ENCODE measurements around the gene CHST12.
A peak's percentile ranks its signal among the peaks of the same experiment; 100 is the strongest.
"Not testable (repeated sequence)": the region's sequence is repeated elsewhere in the genome, so short reads cannot be mapped to it uniquely, and the experiment has no call there.

CHST12 gene

DNA sequence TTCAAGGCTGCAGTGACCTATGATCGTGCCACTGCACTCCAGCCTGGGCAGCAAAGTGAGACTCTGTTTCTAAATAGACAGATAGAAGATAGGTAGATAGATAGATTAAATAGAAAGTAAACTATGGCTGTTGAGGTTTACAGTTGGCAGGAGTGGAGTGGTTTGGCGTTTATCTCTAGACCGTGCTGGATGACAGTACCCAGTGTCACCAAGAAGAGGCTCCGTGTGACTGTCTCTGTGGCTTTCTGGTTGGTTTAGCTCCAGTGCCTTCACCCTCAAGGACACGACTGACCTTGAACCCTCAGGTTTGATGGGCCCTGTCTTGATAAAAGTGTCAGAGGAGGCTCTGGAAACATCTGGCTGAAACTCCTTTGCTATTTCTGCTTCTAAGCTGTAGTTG is 31.7 kb downstream of the CHST12 start:
- DNase-seq (ENCODE audit: low read depth in 2 of 2, low spot score in 1 of 2), result no peak

DNA sequence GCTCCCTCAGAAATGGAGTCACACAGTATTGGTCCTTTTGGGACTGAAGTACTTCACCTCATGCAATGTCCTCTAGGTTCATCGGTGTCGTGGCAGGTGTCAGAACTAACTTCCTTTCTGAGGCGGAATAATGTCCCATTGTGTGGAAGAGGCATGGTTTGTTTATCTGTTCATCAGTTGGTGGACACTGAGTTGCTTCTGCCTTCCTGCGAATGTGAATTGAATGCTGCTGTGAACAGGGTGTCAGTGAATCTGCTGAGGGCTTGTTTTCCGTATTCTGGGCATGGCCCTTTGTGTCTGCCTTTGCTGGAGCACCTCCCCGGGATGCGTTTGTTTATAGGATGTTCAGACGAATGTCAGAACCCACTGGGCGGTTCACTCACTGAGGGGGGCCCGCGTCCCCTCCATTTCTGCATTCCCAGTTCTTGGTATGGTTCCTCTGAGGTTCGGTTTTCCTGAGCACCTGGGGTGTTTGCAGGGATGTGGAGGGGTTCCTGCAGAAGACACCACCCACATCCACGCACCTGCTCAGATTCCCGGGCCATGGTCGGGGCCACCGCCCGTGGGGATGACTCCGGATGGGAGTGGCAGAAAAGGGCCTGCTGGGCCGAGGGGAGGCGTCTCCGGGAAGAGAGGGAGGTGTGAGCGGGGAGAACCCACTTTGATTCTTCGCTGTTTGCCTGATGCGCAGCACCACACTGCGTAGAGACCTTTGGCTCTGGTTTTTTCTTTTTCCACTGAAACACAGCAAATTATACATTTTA is 33.1 kb downstream of the CHST12 start:
- DNase-seq (ENCODE audit: low read depth in 2 of 2, low spot score in 1 of 2), result no peak

DNA sequence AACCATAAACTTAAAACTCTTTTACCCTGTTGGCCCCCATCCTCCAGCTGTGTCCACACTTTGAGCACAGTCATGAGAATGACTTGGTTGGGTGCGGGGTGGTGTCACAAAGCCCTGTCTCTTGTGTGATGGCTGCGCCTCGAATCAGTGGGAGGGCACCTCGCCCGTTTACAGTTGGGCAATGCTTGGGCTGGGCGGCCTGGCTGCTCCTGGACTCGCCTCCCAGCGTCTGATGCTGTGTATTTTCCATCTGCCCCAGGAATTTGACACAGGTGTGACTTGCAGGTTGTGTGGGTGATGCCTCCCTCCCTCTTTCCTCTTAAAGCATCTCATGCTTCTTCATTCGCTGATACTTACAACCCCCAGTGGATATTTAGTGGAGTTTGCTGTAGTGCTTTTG is 33.7 kb downstream of the CHST12 start:
- no peak for DNase-seq (ENCODE audit: low read depth in 2 of 2, low spot score in 1 of 2)

DNA sequence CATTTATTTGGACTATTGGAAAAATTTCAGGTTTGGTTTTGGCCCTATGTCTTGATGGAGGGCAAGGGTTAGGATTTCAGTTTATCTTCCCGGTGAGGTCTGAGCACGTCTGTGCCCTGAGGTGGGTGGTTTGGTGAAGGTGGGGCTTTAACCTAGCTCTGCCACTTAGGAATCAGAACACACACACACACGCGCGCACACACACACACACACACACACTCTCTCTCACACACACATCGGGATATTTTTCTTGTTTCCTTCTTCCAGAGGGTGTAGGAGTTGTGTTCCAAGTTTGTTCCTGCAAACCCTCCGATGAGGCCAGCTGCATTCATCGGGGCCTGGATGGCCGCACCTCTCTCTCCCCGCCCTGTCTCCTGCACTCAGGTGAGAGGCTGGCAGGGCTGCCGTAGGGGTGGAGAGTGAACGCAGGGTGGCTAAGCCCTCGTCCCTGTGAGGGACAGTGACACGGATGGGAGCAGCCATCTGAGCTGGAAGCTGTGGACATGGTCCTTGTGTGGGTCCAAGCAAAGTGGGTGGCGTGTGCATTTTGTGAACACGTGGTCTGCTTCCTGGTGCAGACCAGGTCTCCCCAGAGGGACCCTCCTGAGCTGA is 34.2 kb downstream of the CHST12 start:
- no peak for DNase-seq (ENCODE audit: low read depth in 2 of 2, low spot score in 1 of 2)

DNA sequence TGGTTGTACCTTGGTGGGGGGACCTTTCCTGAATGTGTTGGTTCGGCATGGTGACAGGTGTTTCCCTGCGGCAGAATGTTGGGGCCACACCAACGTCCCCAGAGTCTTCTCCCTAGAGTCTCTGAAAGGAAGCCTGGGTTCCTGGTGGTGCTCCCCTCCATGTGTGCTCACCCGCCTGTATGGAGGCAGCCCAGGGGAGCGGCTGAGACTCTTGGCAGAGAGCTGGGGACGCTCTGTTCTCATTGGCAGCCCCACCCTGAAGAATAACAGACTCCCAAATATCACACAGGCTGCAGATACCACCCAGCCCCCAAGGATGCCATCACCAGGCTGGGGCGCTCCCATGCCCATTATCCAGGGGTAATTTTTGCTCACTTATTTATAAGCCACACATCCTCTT is 34.8 kb downstream of the CHST12 start:
- no peak for DNase-seq (ENCODE audit: low read depth in 2 of 2, low spot score in 1 of 2)

DNA sequence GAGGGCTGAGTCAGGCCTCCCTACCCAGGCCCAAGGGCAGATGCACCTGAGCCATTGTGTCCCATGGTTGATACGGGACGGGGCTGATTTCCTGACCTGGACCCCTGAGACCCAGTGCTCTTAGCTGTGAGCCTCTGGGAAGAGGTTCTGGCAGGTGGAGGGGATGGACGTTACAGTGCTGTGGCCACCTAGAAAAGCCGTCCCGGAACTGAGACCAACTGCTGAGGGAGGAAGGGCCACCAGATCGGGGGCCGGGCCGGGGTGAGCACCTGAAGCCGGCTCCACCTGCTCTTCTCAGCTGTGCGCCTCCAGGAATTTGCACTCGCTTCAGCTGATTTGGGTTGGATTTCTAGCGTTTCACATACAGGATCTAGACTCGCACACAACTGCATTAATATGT is 35.4 kb downstream of the CHST12 start:
- no peak for DNase-seq (ENCODE audit: low read depth in 2 of 2, low spot score in 1 of 2)

DNA sequence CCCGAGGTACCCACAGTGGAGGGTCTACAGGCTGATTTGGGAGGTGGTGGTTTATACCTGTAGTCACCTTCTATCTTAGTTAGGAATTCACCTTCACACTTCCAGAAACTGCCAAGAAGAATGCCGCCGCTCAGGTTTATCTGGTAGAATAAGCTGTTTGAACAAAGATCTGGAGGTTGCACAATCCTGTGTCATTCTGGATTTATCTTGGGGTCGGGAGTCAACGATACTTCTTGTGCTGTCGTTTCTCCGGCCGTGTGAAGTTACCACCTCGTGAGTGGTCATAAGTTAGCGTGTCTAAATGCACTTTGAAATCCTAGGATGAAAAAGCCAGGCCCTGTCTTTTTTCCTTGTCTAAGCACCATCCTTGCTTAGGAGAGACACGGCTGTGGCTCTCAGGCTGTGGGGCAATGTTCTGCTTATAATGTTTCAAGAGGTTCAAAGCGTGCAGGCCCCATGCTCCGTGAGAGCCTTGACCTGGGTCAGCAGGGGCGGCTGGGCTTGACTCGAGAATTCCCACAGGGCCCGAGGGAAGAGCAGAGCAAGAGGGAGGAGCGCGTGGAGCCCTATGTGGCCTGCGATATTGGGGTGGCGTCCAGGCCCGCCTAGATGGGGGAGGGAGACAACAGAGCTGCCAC is 37.3 kb downstream of the CHST12 start:
- no peak for DNase-seq (ENCODE audit: low read depth in 2 of 2, low spot score in 1 of 2)

DNA sequence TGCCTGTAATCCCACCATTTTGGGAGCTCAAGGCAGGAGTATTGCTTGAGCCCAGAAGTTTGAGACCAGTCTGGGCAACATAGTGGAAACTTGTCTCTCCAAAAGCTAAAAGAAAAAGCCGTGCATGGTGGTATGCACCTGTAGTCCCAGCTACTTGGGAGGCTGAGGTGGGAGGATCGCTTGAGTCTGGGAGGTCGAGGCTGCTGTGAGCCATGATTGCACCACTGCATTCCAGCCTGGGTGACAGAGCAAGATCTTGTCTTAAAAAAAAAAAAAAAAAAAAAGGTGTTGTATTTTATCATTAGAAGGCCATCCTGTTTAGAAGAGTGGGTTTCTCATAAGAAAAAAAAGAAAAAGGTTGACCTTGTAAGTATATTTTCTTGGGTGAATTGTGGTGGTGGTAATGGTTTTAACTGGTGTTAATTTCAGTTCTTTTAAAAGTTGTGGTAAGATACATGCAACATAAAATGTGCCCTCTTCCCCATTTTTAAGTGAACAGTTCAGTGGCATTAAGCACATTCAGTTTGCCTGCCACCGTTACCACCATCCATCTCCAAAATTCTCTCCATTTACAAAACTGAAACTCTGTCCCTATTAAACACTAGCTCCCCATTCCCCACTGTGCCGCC is 38.1 kb downstream of the CHST12 start:
- no peak for DNase-seq (ENCODE audit: low read depth in 2 of 2, low spot score in 1 of 2)

DNA sequence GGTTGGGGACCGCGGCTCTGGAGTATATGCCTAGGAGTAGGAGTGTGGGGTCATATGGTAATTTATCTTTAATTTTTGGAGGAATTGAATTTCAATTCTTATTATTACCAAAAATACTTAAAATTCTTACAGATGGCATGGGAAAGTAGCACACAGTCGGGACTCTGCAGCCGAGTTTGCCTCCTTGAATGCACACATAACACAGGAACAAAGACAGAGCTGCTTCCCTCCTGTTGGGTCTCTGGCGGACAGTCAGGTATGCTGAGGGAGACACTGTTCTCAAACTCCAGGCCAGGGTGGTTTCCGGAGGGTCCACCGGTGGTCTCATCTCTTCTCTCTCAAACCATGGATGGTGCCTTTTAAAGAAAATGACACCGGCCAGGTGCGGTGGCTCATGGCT is 40.1 kb downstream of the CHST12 start:
- no peak for DNase-seq (ENCODE audit: low read depth in 2 of 2, low spot score in 1 of 2)

DNA sequence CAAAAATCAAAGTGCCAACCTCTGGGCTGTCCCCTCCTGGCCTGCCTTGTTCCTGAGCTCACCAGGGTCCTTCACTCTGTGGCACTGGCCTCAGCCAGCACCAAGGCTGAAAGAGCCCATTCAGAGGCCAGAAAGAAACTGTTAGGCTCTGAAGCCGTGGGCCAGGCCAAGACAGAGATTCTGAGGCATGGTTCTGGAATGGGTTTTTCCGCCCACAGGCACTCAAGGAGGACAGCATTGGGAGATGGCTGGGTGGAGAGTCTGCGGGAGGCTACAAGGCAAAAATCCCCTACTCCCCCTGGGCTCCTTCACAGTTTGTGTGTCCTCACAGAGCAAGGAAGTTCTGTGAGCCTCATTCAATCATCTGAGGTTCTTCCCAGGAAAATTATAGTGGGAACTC is 41.1 kb downstream of the CHST12 start:
- no peak for DNase-seq (ENCODE audit: low read depth in 2 of 2, low spot score in 1 of 2)

DNA sequence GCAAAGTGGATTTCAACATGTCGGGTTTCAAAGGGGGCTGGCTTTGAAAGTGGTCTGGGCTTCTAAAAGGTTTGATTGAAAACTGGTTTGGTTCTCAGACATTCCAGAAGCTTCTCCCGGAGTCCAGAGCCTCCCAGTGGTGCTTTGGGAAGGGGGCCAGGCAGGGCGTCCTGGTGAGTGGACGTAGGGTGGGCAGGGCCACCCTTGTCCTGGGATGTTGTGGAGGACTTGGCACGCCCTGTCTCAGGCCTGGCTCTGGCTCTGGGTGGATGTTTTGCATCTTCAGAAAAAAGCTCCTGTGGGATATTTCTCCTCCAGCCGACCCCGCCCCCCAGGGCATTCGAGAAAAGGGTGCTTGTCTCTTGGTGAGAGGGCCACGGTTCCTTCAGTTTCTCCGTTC is 41.6 kb downstream of the CHST12 start:
- DNase-seq (ENCODE audit: low read depth in 2 of 2, low spot score in 1 of 2), result no peak

DNA sequence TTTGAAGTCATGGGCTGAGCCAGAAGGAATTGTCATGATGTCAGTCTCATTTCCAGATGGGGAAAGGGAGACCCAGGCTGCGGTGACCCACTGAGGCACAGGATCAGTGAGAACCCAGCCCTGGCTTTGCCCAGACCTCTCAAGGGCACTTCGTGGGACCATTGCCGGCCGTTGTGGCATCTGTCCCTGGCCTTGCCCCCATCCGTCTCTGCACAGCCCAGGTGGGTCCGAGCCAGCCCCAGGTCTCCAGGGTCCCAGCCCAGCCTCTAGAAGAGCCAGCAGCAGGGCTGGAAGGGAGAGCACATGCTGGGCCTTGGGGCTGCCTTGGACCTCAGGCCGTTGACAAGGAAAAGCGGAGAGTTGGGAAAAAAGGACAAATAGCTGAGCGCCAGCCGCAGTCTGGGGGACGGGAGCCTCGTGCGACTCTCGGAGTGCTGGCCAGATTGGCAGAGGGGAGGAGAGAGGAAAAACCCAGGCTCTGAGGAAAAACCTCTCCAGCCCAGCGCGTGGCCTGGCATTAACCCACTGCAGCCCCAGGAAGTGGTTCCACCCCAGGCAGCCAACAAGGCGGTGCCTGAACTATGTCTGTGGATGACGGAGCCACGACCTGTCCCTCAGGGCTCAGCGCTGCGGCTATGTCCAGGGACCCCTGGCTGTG is 42.6 kb downstream of the CHST12 start:
- no peak for DNase-seq (ENCODE audit: low read depth in 2 of 2, low spot score in 1 of 2)

DNA sequence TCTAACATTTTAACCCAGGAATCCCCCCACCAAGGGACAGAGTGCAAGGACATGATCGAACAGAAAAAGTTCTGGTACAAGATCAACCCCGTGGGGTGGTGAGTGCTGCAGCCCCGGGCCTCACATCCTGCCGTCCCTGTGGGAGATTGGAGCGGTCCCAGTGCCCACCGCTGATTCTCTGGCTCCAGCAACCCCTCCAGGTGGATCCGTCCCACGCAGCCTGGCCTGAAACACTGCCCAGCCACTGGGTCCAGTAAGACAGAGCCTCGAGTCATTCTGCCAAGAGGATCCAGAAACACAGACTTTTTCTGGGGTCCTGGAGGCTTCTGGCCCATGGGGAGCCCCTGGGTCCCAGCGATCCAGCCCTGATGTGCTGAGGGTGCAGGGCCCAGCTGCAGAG is 43.3 kb downstream of the CHST12 start:
- no peak for DNase-seq (ENCODE audit: low read depth in 2 of 2, low spot score in 1 of 2)

DNA sequence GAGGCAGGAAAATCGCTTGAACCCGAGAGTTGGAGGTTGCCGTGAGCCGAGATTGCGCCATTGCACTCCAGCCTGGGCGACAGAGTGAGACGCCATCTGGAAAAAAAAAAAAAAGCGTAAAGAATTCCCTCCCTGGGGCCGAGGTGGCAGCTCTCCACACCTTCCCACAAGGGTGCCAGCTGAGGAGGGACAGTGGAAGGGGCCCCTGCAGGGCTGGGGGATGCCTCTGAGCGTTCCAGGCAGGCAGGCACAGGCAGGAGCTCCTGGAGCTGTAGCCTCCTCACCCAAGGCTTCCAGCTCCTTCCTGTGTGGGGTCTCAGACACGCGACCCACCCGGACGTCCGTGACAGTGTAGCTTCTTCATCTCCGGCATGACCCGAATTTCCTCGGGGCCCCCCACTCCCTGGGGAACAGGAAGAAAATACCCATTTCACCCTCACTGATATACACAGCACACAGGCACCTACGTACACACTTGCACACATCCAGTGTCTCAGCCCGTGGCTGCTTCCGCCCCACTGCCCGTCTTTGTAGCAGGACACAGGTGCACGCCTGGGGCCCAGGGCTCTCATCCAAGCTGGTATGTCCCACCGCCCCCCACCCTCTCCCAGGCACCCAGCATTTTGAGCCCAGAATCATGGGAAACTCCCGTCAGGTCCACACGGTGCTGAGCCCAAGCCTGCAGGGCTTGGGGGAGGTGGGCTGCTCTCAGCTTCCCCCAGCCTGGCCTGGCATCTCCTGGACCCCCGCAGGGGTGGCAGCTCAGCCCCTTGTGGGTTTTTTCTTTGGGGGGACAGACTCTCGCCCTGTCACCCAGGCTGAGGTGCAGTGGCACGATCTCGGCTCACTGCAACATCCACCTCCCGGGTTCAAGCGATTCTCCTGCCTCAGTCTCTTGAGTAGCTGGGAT is 47.0 kb downstream of the CHST12 start:
- no peak for DNase-seq (ENCODE audit: low read depth in 2 of 2, low spot score in 1 of 2)

DNA sequence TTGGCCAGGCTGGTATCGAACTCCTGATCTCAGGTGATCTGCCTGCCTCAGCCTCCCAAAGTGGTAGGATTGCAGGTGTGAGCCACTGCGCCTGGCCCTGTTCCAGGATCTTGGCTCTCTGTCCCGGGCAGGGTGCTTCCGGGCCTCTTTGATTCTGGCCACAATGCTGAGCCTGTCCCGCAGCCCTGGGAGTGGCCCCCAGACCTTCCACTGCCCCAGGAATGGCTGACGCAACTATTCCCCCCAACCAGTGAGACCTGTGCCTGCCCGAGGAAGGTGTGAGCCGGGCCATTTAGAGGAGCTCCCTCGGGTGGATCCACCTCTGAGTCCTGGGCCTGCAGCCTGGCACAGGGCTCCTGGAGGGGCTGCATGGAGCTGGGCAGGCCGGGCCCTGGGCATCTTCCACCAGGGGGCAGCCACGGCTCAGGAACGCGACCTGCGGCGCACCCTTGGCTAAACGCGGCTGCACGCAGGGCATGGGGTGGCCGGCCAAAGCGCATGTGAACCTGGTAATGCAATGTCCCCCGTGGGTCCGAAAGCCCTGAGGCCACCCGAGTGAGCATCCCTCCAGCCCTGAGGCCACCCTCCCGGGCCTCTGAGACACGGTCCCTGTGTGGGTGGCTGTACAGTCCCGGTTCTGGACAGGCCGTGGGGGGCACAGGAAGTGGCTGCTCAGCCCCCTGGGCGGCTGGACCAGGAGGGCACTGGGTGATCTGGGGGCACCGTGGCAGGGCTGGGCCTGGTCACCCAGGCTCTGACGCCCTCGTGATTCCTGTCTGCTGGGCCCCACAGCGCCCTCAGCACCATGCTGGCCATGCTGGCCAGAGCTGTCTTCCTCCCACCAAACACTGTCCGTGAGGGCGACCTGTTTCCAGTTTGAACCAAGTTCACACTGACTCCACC is 48.0 kb downstream of the CHST12 start:
- peak; percentile 50 to 64 for DNase-seq (ENCODE audit: low read depth in 2 of 2, low spot score in 1 of 2)

DNA sequence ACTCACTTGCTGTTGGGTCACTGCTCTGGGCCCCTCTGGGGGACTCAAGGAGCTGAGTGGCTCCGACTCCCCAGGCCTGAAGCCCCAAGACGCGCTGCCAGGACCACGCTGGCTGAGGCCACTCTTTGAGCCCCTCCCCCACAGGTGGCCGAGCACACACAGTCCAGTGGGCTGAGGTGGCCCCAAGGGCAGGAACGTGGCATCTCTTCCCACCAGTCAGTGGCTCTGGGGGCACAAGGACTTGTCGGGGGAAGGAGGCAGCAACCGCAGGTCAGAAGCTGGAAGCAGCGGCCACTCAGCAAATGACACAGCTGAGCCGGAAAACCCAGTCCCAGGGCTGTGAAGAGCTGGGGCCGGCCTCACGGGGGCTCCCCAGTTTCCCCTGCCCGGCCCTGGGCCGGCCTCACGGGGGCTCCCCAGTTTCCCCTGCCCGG is 48.7 kb downstream of the CHST12 start:
- DNase-seq (ENCODE audit: low read depth in 2 of 2, low spot score in 1 of 2), result no peak

DNA sequence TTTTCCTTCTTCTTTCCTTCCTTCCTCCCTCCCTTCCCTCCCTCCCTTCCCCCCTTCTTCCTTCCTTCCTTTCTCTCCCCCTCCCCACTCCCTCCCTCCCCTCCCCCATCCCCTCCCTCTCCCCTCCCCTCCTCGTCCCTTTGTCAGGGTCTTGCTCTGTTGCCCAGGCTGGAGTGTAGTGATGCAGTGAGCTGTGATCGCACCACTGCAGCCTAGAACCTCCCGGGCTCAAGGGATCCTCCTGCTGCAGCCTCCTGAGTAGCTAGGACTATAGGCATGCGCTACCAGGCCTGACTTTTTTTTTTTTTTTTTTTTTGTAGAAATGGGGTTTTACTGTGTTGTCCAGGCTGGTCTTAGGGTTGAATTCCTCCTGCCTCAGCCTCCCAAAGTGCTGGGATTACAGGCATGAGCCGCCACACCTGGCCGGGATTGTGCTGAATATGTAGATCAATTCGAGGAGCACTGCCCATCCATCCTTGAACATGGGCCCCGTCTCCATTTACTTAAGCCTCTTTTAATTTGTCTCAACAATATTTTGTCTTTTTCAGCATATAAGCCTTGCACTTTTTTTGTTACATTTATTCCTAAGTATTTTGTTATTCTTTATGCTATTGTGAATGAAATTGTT is 49.3 kb downstream of the CHST12 start:
- DNase-seq (ENCODE audit: low read depth in 2 of 2, low spot score in 1 of 2), result no peak

DNA sequence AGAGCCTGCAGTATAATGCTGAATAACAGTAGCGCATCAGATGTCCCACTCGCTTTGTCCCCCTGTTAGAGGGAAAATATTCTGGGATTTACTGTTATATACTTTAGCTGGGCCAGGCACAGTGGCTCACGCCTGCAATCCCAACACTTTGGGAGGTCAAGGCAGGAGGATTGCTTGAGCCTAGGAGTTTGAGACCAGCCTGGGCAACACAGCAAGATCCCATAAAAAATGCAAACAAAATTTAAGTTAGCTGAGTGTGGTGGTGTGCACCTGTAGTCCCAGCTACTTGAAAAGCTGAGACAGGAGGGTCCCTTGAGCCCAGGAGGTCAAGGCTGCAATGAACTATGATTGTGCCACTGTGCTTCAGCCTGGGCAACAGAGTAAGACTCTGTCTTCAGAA is 50.4 kb downstream of the CHST12 start:
- DNase-seq (ENCODE audit: low read depth in 2 of 2, low spot score in 1 of 2), result not testable (repeated sequence)

DNA sequence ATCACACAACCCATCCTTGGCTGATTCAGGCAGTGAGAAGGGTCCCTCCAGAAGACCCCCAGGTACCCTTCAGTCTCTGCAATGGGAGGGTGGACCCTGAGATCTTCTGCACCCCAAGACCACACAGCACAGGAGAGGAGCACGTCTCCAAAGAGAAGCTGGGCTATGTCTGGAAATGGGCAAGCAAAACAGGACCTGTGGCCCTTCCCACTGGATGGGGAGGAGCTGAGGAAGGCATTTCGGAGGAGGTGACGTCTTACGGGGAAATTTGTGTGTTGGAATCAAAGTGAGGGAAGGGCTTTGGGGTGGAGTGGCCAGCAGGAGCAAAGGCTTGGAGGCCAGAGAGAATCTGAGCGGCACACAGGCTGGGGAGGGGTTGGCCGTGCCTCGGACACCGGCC is 56.3 kb downstream of the CHST12 start:
- DNase-seq (ENCODE audit: low read depth in 2 of 2, low spot score in 1 of 2), result no peak

Data from stimulated activated CD8-positive, alpha-beta memory T cell treated with anti-CD3 and anti-CD28 coated beads, Interleukin-4, amount 100 ng/mL, for 4 hours (primary cell).